K562 (cell line): ENCODE data around the gene TPI1. TPM values are rescaled to one million over a fixed set of nuclear protein-coding genes. Genes with fewer than 3 reads are reported as not detected.

Source experiments
- ARID2 ChIP-seq: fragments of 450-650 bp; IDR thresholded peaks from 2 replicates; pipeline ENCODE4 v1.6.1; 2017; ENCODE audit warnings: antibody characterized with exemption, mild to moderate bottlenecking
- CHD2 ChIP-seq: IDR thresholded peaks from 2 replicates; pipeline ENCODE4 v1.6.1; 2011; ENCODE audit warnings: low read depth, low read length
- CXXC5 ChIP-seq: fragments of 250-450 bp; sonication (Bioruptor Pico); IDR thresholded peaks from 2 replicates; pipeline ENCODE4 v1.8.0; 2022; ENCODE audit warnings: inconsistent platforms, mild to moderate bottlenecking, moderate library complexity
- ETS1 ChIP-seq: conservative IDR thresholded peaks from 2 replicates; pipeline ENCODE4 v1.6.1; 2011; ENCODE audit warnings: low read depth, mild to moderate bottlenecking, low read length; ENCODE audit not compliant: control insufficient read depth
- IRF1 ChIP-seq: sonication (generic); formaldehyde crosslinking; IDR thresholded peaks from 2 replicates; pipeline ENCODE4 v1.8.0; 2022; ENCODE audit warnings: missing genetic modification reagents, mild to moderate bottlenecking, borderline replicate concordance
- SMAD2 ChIP-seq: fragments of 150-350 bp; IDR thresholded peaks from 2 replicates; pipeline ENCODE4 v1.6.1; 2014; ENCODE audit warnings: low read depth, mild to moderate bottlenecking, low read length
- STAT6 ChIP-seq: sonication (generic); formaldehyde crosslinking; IDR thresholded peaks from 2 replicates; pipeline ENCODE4 v1.8.1; 2023; ENCODE audit warnings: mild to moderate bottlenecking, missing genetic modification reagents
- TAF15 ChIP-seq: fragments of 200-400 bp; formaldehyde crosslinking; IDR thresholded peaks from 2 replicates; pipeline ENCODE4 v1.6.1; 2017; ENCODE audit warnings: mild to moderate bottlenecking, low read depth, low read length, moderate library complexity
- THAP12 ChIP-seq: fragments of 250-450 bp; sonication (Bioruptor Pico); IDR thresholded peaks from 2 replicates; pipeline ENCODE4 v1.9.0; 2021; ENCODE audit warnings: mild to moderate bottlenecking, inconsistent platforms
- TSHZ1 ChIP-seq: fragments of 250-450 bp; sonication (Bioruptor Pico); IDR thresholded peaks from 2 replicates; pipeline ENCODE4 v1.4.0; 2020; ENCODE audit warnings: mild to moderate bottlenecking, moderate library complexity
- U2AF2 ChIP-seq: fragments of 200-400 bp; formaldehyde crosslinking; optimal IDR thresholded peaks from 2 replicates; pipeline ENCODE3; 2017; ENCODE audit warnings: low read depth, mild to moderate bottlenecking, low read length
- XRCC4 ChIP-seq: IDR thresholded peaks from one replicate; pipeline ENCODE4 v1.6.1; 2011; ENCODE audit not compliant: insufficient read depth, insufficient read length; ENCODE audit errors: extremely low read depth
- ZNF280A ChIP-seq: fragments of 450-650 bp; IDR thresholded peaks from 2 replicates; pipeline ENCODE4 v1.6.1; 2018; ENCODE audit warnings: mild to moderate bottlenecking, low read depth; ENCODE audit not compliant: partially characterized antibody
- polyA plus RNA-seq, 8 experiments: library from polyadenylated mRNA; depleted of rRNA in 4 of 8; stranded (reverse) in 5 of 8; unstranded in 3 of 8; fragments of >200 nt; fragmentation: Nextera tagmentation in 2 of 8; fragmentation: Illumina TruSeq in 1 of 8; extraction: Ambion mirVana in 2 of 8; extraction: Trizol in 1 of 8; gene quantifications; 2 replicates each; pipeline versions ENCODE4 v1.2.1 to v1.2.3, GENCODE V29; 2011 to 2014; ENCODE audit warnings: inconsistent platforms in 1 of 8, missing spikeins in 1 of 8
- total RNA-seq, 7 experiments: library from RNA; depleted of rRNA in 6 of 7; stranded (reverse); fragments of >200 nt in 6 of 7; fragmentation: Illumina TruSeq in 2 of 7; extraction: Trizol in 2 of 7; gene quantifications; 2 replicates each; pipeline versions ENCODE4 v1.2.1 to v1.2.3, GENCODE V29; 2011 to 2021; ENCODE audit warnings: low replicate concordance in 1 of 7

The TPI1 gene
- total and polyA plus RNA-seq, 9 of the 15 experiments (the other 6 are each of a cell fraction or from before 2014, with no cell fraction given): 662 to 4,971 (median 892) TPM

- TF ChIP-seq THAP12 (CRISPR knock-in tag): 0 out of 2 replicates have a peak, but pooled peaks have one; percentile 48
- no peak for TF ChIP-seq U2AF2
- TF ChIP-seq ETS1: 0 out of 2 replicates have a peak, but pooled peaks have one; percentile 31
- TF ChIP-seq IRF1: no peak
- no peak for TF ChIP-seq STAT6
- TF ChIP-seq ARID2: no peak
- peak; percentile 67 for TF ChIP-seq CXXC5 (CRISPR knock-in tag)
- TF ChIP-seq SMAD2: no peak
- TF ChIP-seq ZNF280A: no peak
- TF ChIP-seq CHD2: no peak
- TF ChIP-seq TAF15: 0 out of 2 replicates have a peak, but pooled peaks have one; percentile 38
- TF ChIP-seq TSHZ1 (CRISPR knock-in tag): no peak
- TF ChIP-seq XRCC4: no peak
These were observed at the start of gene TPI1 (continued) for GRCh38 chr12:6867413-6868210.
